ENCODE measurements around the gene SPN.
"Not testable (repeated sequence)": the region's sequence is repeated elsewhere in the genome, so short reads cannot be mapped to it uniquely, and the experiment has no call there.

The SPN gene

GRCh38 chr16:29678691-29679267, 15.7 kb downstream of the SPN start, which contains the start of gene QPRT:
TSS of gene QPRT (plus strand) at chr16:29679180. CDS start at chr16:29679198, 18 bp downstream.
- no peaks in the 10 kb centered on the region; the same call in 1 of the 2 replicates for H3K9me3 ChIP-seq (ENCODE audit: control insufficient read depth, insufficient read depth, low read length)
- peaks cover 9% of the 10 kb centered on the region; the same call in 1 of the 2 replicates for H3K4me1 ChIP-seq (ENCODE audit: insufficient read depth, low read length)
- H3K9ac ChIP-seq (ENCODE audit: low read depth, low read length): peak within 1 kb of the TSS; percentile 90
- H3K36me3 ChIP-seq (ENCODE audit: insufficient read depth, low read length): peaks cover 3% of the 10 kb centered on the region; the same call in 1 of the 2 replicates

- peaks cover 3% of the 10 kb centered on the region; the same call in 1 of the 2 replicates for H3K4me1 ChIP-seq (ENCODE audit: insufficient read depth, low read length)
- peaks cover 3% of the 10 kb centered on the region; the same call in 1 of the 2 replicates for H3K36me3 ChIP-seq (ENCODE audit: insufficient read depth, low read length)
- no peaks in the 10 kb centered on the region; the same call in 1 of the 2 replicates for H3K9me3 ChIP-seq (ENCODE audit: control insufficient read depth, insufficient read depth, low read length)
- peak overlapping the region; percentile 90 for H3K9ac ChIP-seq (ENCODE audit: low read depth, low read length)
These were observed 17.1 kb downstream of the SPN start for GRCh38 chr16:29680180-29680598.

- Histone ChIP-seq H3K9me3 (ENCODE audit: control insufficient read depth, insufficient read depth, low read length) (no peaks in the 10 kb centered on the region; the same call in 1 of the 2 replicates), H3K36me3 (ENCODE audit: insufficient read depth, low read length) (peaks cover 3% of the 10 kb centered on the region; the same call in 1 of the 2 replicates), H3K4me1 (ENCODE audit: insufficient read depth, low read length) (peaks cover 13% of the 10 kb centered on the region), H3K9ac (ENCODE audit: low read depth, low read length) (no peak overlapping the region)
These were observed 20.6 kb downstream of the SPN start for GRCh38 chr16:29683543-29684090.

- Histone ChIP-seq H3K4me1 (ENCODE audit: insufficient read depth, low read length) (peaks cover 13% of the 10 kb centered on the region), H3K9me3 (ENCODE audit: control insufficient read depth, insufficient read depth, low read length) (no peaks in the 10 kb centered on the region; the same call in 1 of the 2 replicates), H3K36me3 (ENCODE audit: insufficient read depth, low read length) (peaks cover 3% of the 10 kb centered on the region; the same call in 1 of the 2 replicates), H3K9ac (ENCODE audit: low read depth, low read length) (no peak overlapping the region)
These were observed 21.6 kb downstream of the SPN start for GRCh38 chr16:29684679-29685078.

- Histone ChIP-seq H3K36me3 (ENCODE audit: insufficient read depth, low read length) (no peaks in the 10 kb centered on the region), H3K9ac (ENCODE audit: low read depth, low read length) (no peak overlapping the region), H3K4me1 (ENCODE audit: insufficient read depth, low read length) (peaks cover 10% of the 10 kb centered on the region), H3K9me3 (ENCODE audit: control insufficient read depth, insufficient read depth, low read length) (no peaks in the 10 kb centered on the region)
These were observed 23.8 kb downstream of the SPN start for GRCh38 chr16:29686740-29687332.

- no peak overlapping the region for H3K9ac ChIP-seq (ENCODE audit: low read depth, low read length)
- H3K36me3 ChIP-seq (ENCODE audit: insufficient read depth, low read length): no peaks in the 10 kb centered on the region
- H3K9me3 ChIP-seq (ENCODE audit: control insufficient read depth, insufficient read depth, low read length): no peaks in the 10 kb centered on the region
- peaks cover 10% of the 10 kb centered on the region for H3K4me1 ChIP-seq (ENCODE audit: insufficient read depth, low read length)
These were observed 24.7 kb downstream of the SPN start for GRCh38 chr16:29687755-29688154.

GRCh38 chr16:29688172-29688571, 25.1 kb downstream of the SPN start:
- H3K9ac ChIP-seq (ENCODE audit: low read depth, low read length): no peak overlapping the region
- H3K4me1 ChIP-seq (ENCODE audit: insufficient read depth, low read length): peaks cover 10% of the 10 kb centered on the region
- no peaks in the 10 kb centered on the region for H3K36me3 ChIP-seq (ENCODE audit: insufficient read depth, low read length)
- no peaks in the 10 kb centered on the region for H3K9me3 ChIP-seq (ENCODE audit: control insufficient read depth, insufficient read depth, low read length)

GRCh38 chr16:29689490-29690351, 26.7 kb downstream of the SPN start:
- peaks cover 10% of the 10 kb centered on the region for H3K4me1 ChIP-seq (ENCODE audit: insufficient read depth, low read length)
- not testable (repeated sequence) for H3K9me3 ChIP-seq (ENCODE audit: control insufficient read depth, insufficient read depth, low read length); H3K9ac ChIP-seq (ENCODE audit: low read depth, low read length); H3K36me3 ChIP-seq (ENCODE audit: insufficient read depth, low read length)

- not testable (repeated sequence) for H3K9ac ChIP-seq (ENCODE audit: low read depth, low read length); H3K9me3 ChIP-seq (ENCODE audit: control insufficient read depth, insufficient read depth, low read length); H3K36me3 ChIP-seq (ENCODE audit: insufficient read depth, low read length); H3K4me1 ChIP-seq (ENCODE audit: insufficient read depth, low read length)
These were observed 29.6 kb downstream of the SPN start for GRCh38 chr16:29692606-29693005.

GRCh38 chr16:29694384-29695195, 31.5 kb downstream of the SPN start:
- H3K9ac ChIP-seq (ENCODE audit: low read depth, low read length): no peak overlapping the region
- no peaks in the 10 kb centered on the region for H3K36me3 ChIP-seq (ENCODE audit: insufficient read depth, low read length)

GRCh38 chr16:29695675-29696074, 32.6 kb downstream of the SPN start:
- peaks cover 11% of the 10 kb centered on the region; the same call in 1 of the 2 replicates for H3K4me1 ChIP-seq (ENCODE audit: insufficient read depth, low read length)
- not testable (repeated sequence) for H3K9ac ChIP-seq (ENCODE audit: low read depth, low read length); H3K36me3 ChIP-seq (ENCODE audit: insufficient read depth, low read length); H3K9me3 ChIP-seq (ENCODE audit: control insufficient read depth, insufficient read depth, low read length)

More at GRCh38 chr16:29694384-29695195, 31.5 kb downstream of the SPN start:
- H3K4me1 ChIP-seq (ENCODE audit: insufficient read depth, low read length): peaks cover 9% of the 10 kb centered on the region; the same call in 1 of the 2 replicates
- no peaks in the 10 kb centered on the region; the same call in 1 of the 2 replicates for H3K9me3 ChIP-seq (ENCODE audit: control insufficient read depth, insufficient read depth, low read length)

GRCh38 chr16:29696881-29697331, 33.9 kb downstream of the SPN start:
- no peak overlapping the region for H3K9ac ChIP-seq (ENCODE audit: low read depth, low read length)
- H3K36me3 ChIP-seq (ENCODE audit: insufficient read depth, low read length): no peaks in the 10 kb centered on the region
- H3K9me3 ChIP-seq (ENCODE audit: control insufficient read depth, insufficient read depth, low read length): no peaks in the 10 kb centered on the region; the same call in 1 of the 2 replicates
- H3K4me1 ChIP-seq (ENCODE audit: insufficient read depth, low read length): peaks cover 11% of the 10 kb centered on the region; the same call in 1 of the 2 replicates

- Histone ChIP-seq H3K36me3 (ENCODE audit: insufficient read depth, low read length) (no peaks in the 10 kb centered on the region), H3K4me1 (ENCODE audit: insufficient read depth, low read length) (peaks cover 12% of the 10 kb centered on the region), H3K9me3 (ENCODE audit: control insufficient read depth, insufficient read depth, low read length) (no peaks in the 10 kb centered on the region; the same call in 1 of the 2 replicates), H3K9ac (ENCODE audit: low read depth, low read length) (no peak overlapping the region)
These were observed 34.3 kb downstream of the SPN start for GRCh38 chr16:29697391-29697790.
